ENCODE measurements around the gene SLC12A7. TPM values are rescaled to one million over a fixed set of nuclear protein-coding genes. Genes with fewer than 3 reads are reported as not detected.

The SLC12A7 gene
- total RNA-seq, 4 donors from 2014 or later, result 18.8 to 28.7 (median 24.5) TPM

GRCh38 chr5:1057485-1058082, 54.3 kb downstream of the SLC12A7 start:
- Histone ChIP-seq H3K4me1 (no peaks in the 10 kb centered on the region), H3K27me3 (no peaks in the 10 kb centered on the region), H3K9me3 (no peaks in the 10 kb centered on the region), H3K27ac (no peak overlapping the region), H3K4me3 (no peak overlapping the region), H3K36me3 (peaks cover 0 to 96% of the 10 kb centered on the region in 2 donors)
- no peak for ATAC-seq
- TF ChIP-seq CTCF (IDR thresholded peaks at IDR 0.05) (no peak), EP300 (IDR thresholded peaks at IDR 0.05) (no peak), POLR2A (IDR thresholded peaks at IDR 0.05) (no peak), POLR2AphosphoS5 (IDR thresholded peaks at IDR 0.05) (no peak)
- no CpG with 5 or more reads among the region's 36 CpGs for WGBS, 2 donors (ENCODE audit: low coverage in 1 of 2)

DNA sequence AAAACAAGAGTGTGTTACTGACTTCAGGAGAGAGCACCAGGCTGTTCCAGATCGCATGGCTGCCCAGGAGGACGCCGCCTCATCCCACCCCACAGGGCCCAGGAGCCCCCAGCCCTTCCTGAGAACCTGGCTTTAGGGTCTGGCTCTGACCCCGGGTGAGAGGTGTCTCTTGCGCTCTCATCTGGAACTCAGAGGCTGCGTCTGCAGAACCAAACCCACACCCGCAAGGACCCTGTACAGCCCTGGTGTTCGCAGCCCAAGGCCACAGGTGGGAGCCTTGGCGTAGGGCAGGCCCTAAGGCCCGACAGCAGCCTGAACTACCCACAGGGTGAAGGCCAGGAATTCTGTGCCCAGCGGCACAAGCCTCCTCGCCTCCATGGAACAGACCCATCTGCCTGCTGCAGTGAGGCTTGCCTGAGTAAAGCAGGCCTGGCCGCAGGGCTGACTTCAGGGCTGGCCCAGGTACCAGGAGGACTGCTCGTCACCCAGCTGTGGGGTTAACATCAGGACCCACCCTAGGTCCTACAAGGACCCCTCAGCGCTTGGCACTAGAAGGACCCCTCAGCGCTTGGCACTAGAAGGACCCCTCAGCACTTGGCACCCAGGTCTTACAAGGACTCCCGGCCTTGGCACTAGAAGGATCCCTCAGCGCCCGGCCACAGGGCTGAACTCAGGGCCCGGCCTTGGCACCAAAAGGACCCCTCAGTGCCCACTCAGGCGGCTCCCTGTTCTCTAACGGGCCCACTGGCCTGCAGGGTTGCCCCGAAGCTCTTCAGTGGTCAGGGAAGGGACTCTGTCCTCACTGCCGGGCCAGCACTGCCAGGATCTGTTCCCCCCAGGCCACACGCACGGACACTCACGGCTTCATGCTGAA, 55.0 kb downstream of the SLC12A7 start:
- TF ChIP-seq CTCF (IDR thresholded peaks at IDR 0.05) (no peak), POLR2A (IDR thresholded peaks at IDR 0.05) (no peak), EP300 (IDR thresholded peaks at IDR 0.05) (no peak), POLR2AphosphoS5 (IDR thresholded peaks at IDR 0.05) (no peak)
- Histone ChIP-seq H3K4me3 (no peak overlapping the region), H3K27ac (no peak overlapping the region), H3K4me1 (no peaks in the 10 kb centered on the region), H3K36me3 (peaks cover 0 to 96% of the 10 kb centered on the region in 2 donors), H3K27me3 (no peaks in the 10 kb centered on the region), H3K9me3 (no peaks in the 10 kb centered on the region)
- 92 to 100% methylated on average over 2 to 4 of the region's 27 CpGs for WGBS, 2 donors (ENCODE audit: low coverage in 1 of 2)
- no peak for ATAC-seq

DNA sequence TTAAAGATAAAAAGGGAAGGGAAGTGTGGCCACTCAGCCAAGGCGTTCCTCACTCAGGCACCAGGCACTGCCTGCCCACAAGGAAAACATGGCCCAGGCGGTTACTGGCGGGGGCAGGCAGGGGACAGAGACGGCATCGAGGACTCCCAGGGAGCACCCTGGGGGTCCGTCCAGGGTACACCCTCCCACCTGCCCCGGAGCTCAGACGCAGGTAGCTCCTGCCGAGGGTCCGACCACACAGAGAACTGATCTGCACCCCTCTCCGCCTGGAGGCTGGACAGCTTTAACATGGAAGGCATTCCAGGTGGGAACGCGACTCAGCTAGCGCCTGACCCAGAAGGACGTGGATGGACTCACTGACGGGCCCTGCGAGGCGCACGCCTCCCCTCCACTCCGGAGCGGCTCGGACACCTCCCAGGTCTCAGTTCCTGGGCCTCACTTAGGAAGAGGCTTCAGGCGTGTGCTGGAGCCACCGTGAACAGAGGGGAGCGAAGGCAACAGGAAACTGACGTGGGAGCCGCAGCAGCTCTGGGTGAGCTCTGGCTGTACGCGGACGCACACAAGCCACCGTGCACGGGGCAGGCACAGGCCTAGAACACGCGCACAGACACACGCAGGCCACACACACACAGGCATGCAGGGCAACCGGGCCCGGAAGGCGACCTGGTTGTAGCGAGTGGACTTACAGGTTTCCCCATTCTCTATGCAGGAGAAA, 55.8 kb downstream of the SLC12A7 start:
- Histone ChIP-seq H3K27me3 (no peaks in the 10 kb centered on the region), H3K36me3 (peaks cover 0 to 98% of the 10 kb centered on the region in 2 donors), H3K27ac (no peak overlapping the region), H3K4me1 (no peaks in the 10 kb centered on the region), H3K4me3 (no peak overlapping the region), H3K9me3 (no peaks in the 10 kb centered on the region)
- WGBS, 2 donors (ENCODE audit: low coverage in 1 of 2), result 73 to 87% methylated on average over 2 to 4 of the region's 39 CpGs
- TF ChIP-seq POLR2A (IDR thresholded peaks at IDR 0.05) (no peak), POLR2AphosphoS5 (IDR thresholded peaks at IDR 0.05) (no peak), CTCF (IDR thresholded peaks at IDR 0.05) (no peak), EP300 (IDR thresholded peaks at IDR 0.05) (no peak)
- ATAC-seq, result no peak

DNA sequence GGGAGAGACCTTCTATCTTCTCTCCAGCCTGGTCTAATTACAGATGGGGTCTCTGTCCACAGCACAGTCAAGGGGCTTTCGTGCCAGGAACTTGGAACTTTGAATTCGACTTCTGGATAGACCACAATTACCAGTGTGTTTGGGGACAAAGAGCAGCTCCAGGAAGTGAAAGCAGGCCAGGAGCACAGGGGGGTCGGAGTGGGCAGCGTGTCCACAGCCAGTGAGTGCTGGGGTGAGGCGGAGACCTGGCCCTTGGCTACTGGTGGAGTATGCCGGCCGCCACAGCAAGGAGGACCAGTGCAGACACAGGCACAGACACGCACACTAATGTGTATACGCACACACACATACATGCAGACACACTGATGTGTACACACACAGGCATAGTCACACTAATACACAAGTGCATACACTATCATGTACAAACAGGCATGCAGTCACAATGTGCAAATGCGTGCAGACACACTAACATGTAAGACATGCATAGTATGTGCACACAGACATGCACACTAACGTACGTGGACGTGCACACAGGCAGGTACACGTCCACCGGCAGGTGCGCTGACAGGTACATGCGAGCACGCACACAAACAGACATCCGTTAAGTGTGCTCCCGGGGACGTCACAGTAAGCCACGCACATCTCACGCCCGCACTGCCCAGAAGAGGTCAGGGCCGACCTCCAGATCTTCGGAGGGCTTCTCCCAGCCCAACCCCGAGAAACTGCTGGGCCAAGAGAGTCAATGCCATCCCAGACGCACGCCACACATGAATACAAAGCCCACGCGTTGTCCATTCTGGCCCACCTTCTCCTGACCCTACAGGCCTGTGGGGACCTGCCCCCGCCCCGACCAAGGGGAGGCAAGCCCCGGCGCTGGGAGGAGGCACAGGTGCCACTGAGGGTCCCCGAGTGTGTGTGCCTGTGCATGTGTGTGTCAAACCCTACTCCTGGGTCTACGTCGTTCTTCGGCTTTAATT, 56.8 kb downstream of the SLC12A7 start:
- no peak for ATAC-seq
- no CpG with 5 or more reads among the region's 39 CpGs for WGBS, 2 donors (ENCODE audit: low coverage in 1 of 2)
- Histone ChIP-seq H3K4me3 (no peak overlapping the region), H3K36me3 (peaks cover 0 to 99% of the 10 kb centered on the region in 2 donors), H3K4me1 (no peaks in the 10 kb centered on the region), H3K9me3 (no peaks in the 10 kb centered on the region), H3K27me3 (no peaks in the 10 kb centered on the region), H3K27ac (no peak overlapping the region)
- TF ChIP-seq EP300 (IDR thresholded peaks at IDR 0.05) (no peak), POLR2A (IDR thresholded peaks at IDR 0.05) (no peak), POLR2AphosphoS5 (IDR thresholded peaks at IDR 0.05) (no peak), CTCF (IDR thresholded peaks at IDR 0.05) (no peak)
